ENCODE measurements around the gene PRRT1B.

DNA sequence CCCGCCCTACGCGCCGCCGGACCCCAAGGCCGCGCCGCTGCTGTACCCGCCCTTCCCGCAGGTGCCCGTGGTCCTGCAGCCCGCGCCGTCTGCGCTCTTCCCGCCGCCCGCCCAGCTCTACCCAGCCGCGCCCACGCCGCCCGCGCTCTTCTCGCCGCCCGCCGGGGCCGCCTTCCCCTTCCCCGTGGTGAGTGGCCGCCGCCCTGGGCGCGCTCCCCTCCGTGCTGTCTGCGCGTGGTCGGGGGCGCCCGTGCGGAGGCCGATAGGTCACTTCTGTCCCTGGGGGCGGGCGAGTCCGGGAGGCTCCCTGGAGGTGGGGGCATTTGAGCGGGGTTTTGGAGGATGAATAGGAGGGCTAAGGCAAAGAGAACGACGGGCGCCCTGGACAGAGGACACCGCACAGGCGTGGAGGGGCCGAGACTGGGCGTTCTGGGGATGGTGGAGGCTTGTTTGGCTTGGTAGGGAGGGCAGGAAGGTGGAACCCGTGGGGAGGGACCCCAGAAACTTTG is 9.6 kb downstream of the PRRT1B start:
- TF ChIP-seq GLIS3 (CRISPR knock-in tag; IDR thresholded peaks at IDR 0.05): no peak
- peak; percentile 81 for TF ChIP-seq ZFP3 (CRISPR knock-in tag; IDR thresholded peaks at IDR 0.05)
- no peak for TF ChIP-seq PATZ1 (CRISPR knock-in tag; IDR thresholded peaks at IDR 0.05; ENCODE audit: borderline replicate concordance)
- TF ChIP-seq SNAI2 (CRISPR knock-in tag; IDR thresholded peaks at IDR 0.05): no peak
- TF ChIP-seq CSDC2 (CRISPR knock-in tag; IDR thresholded peaks at IDR 0.05): no peak
- TF ChIP-seq, protein P1, sequence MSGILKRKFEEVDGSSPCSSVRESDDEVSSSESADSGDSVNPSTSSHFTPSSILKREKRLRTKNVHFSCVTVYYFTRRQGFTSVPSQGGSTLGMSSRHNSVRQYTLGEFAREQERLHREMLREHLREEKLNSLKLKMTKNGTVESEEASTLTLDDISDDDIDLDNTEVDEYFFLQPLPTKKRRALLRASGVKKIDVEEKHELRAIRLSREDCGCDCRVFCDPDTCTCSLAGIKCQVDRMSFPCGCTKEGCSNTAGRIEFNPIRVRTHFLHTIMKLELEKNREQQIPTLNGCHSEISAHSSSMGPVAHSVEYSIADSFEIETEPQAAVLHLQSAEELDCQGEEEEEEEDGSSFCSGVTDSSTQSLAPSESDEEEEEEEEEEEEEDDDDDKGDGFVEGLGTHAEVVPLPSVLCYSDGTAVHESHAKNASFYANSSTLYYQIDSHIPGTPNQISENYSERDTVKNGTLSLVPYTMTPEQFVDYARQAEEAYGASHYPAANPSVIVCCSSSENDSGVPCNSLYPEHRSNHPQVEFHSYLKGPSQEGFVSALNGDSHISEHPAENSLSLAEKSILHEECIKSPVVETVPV (CRISPR knock-in tag; IDR thresholded peaks at IDR 0.05): no peak
- no peak for TF ChIP-seq ZNF565 (CRISPR knock-in tag; conservative IDR thresholded peaks at IDR 0.05; ENCODE audit: low read depth)
- TF ChIP-seq CREB5 (CRISPR knock-in tag; IDR thresholded peaks at IDR 0.05; ENCODE audit: low read depth): no peak
